ENCODE measurements around the gene ZNRF4. TPM values are rescaled to one million over a fixed set of nuclear protein-coding genes. Genes with fewer than 3 reads are reported as not detected.

Gene ZNRF4
- total and polyA plus RNA-seq, 2 experiments from 2014 or later: not detected

DNA sequence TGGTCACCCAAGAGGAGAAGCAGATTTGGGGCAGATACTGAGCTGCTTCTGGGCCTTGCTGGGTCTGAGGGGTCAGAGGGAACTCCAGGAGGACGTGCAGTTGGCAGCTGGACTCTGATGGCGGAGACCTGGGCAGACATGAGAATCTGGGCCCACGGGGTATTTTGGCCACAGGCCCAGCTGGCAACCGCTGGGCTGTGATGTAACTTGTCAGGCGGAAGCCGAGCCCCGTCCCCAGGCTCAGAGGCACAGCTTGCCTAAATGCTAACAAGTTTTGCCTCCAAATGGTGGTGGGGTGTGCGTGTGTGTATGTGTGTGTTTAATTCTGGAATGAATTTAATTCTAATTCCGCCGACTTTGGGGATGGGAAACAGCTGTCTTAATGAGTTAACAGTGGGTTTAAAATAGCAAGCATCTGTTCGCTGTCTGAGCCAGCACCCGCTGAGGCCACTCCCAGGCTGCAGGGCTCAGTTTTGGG is 11.6 kb downstream of the ZNRF4 start:
- no peak for ATAC-seq
- H3K36me3 Mint-ChIP-seq (ENCODE audit: low read depth): no peaks in the 10 kb centered on the region

DNA sequence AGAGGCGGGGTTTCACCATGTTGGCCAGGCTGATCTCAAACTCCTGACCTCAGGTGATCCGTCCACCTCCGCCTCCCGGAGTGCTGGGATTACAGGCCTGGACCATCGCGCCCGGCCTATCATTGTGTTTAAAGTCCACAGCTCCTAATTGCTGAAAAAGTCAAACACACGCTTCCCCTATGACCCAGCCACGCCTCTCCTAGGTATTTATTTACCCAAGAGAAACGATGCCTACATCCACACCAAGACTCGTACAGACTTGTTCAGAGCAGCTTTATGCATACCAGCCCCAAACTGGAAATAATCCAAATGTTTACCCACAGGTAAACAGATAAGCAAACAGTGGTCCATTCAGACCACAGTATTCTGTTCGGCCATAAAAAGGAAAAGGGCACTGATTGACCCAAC is 15.1 kb downstream of the ZNRF4 start:
- Histone ChIP-seq H3F3A (replicated peaks; ENCODE audit: low read depth) (no peaks in the 10 kb centered on the region), H2AFZ (0 out of 2 replicates have a peak overlapping the region, but pooled peaks have one; percentile 32), H3K4me2 (no peak overlapping the region), H3K27ac (ENCODE audit: low read depth) (no peak overlapping the region), H4K20me1 (replicated peaks; ENCODE audit: insufficient read depth) (no peaks in the 10 kb centered on the region), H3K79me2 (replicated peaks; ENCODE audit: insufficient read depth) (no peaks in the 10 kb centered on the region), H3K9me2 (ENCODE audit: insufficient read depth) (no peaks in the 10 kb centered on the region), H3K4me3 (no peak overlapping the region), H3K27me3 (ENCODE audit: insufficient read depth) (no peaks in the 10 kb centered on the region), H3K4me1 (ENCODE audit: insufficient read depth) (no peaks in the 10 kb centered on the region), H3K36me3 (ENCODE audit: insufficient read depth) (no peaks in the 10 kb centered on the region)
- Mint-ChIP-seq H3K36me3 (ENCODE audit: low read depth) (no peaks in the 10 kb centered on the region), H3K9me3 (no peaks in the 10 kb centered on the region; the same call in 2 of the 3 replicates), H3K27ac (no peak overlapping the region), H3K4me3 (no peak overlapping the region), H3K27me3 (ENCODE audit: insufficient read depth, low read depth, poor library complexity) (peaks cover 5% of the 10 kb centered on the region), H3K4me1 (no peaks in the 10 kb centered on the region; the same call in 2 of the 3 replicates)
- no peak for DNase-seq (ENCODE audit: low spot score)
- ATAC-seq: no peak
- TF ChIP-seq, protein P1, sequence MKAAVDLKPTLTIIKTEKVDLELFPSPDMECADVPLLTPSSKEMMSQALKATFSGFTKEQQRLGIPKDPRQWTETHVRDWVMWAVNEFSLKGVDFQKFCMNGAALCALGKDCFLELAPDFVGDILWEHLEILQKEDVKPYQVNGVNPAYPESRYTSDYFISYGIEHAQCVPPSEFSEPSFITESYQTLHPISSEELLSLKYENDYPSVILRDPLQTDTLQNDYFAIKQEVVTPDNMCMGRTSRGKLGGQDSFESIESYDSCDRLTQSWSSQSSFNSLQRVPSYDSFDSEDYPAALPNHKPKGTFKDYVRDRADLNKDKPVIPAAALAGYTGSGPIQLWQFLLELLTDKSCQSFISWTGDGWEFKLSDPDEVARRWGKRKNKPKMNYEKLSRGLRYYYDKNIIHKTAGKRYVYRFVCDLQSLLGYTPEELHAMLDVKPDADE (IDR thresholded peaks at IDR 0.05): no peak
- TF ChIP-seq NANOG (IDR thresholded peaks at IDR 0.05; ENCODE audit: borderline replicate concordance) (no peak), POLR2AphosphoS5 (IDR thresholded peaks at IDR 0.05; ENCODE audit: low read depth) (no peak), EZH2phosphoT487 (IDR thresholded peaks at IDR 0.05; ENCODE audit: unreplicated experiment) (no peak)
- TF ChIP-seq, protein P2, sequence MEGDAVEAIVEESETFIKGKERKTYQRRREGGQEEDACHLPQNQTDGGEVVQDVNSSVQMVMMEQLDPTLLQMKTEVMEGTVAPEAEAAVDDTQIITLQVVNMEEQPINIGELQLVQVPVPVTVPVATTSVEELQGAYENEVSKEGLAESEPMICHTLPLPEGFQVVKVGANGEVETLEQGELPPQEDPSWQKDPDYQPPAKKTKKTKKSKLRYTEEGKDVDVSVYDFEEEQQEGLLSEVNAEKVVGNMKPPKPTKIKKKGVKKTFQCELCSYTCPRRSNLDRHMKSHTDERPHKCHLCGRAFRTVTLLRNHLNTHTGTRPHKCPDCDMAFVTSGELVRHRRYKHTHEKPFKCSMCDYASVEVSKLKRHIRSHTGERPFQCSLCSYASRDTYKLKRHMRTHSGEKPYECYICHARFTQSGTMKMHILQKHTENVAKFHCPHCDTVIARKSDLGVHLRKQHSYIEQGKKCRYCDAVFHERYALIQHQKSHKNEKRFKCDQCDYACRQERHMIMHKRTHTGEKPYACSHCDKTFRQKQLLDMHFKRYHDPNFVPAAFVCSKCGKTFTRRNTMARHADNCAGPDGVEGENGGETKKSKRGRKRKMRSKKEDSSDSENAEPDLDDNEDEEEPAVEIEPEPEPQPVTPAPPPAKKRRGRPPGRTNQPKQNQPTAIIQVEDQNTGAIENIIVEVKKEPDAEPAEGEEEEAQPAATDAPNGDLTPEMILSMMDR (conservative IDR thresholded peaks at IDR 0.05; ENCODE audit: low read depth in 2 of 2): no peak

More for the DNA sequence above, 11.6 kb downstream of the ZNRF4 start:
- Histone ChIP-seq H3K9me2 (ENCODE audit: insufficient read depth) (no peaks in the 10 kb centered on the region), H3K27me3 (ENCODE audit: insufficient read depth) (no peaks in the 10 kb centered on the region), H3K4me1 (ENCODE audit: insufficient read depth) (no peaks in the 10 kb centered on the region), H3K27ac (ENCODE audit: low read depth) (no peak overlapping the region), H3K36me3 (ENCODE audit: insufficient read depth) (no peaks in the 10 kb centered on the region), H3K4me3 (no peak overlapping the region), H3K4me2 (no peak overlapping the region), H3F3A (replicated peaks; ENCODE audit: low read depth) (no peaks in the 10 kb centered on the region), H4K20me1 (replicated peaks; ENCODE audit: insufficient read depth) (no peaks in the 10 kb centered on the region), H3K79me2 (replicated peaks; ENCODE audit: insufficient read depth) (no peaks in the 10 kb centered on the region), H2AFZ (no peak overlapping the region)
- DNase-seq (ENCODE audit: low spot score): no peak
- Mint-ChIP-seq H3K4me3 (no peak overlapping the region), H3K27me3 (ENCODE audit: insufficient read depth, low read depth, poor library complexity) (peaks cover 3% of the 10 kb centered on the region), H3K27ac (no peak overlapping the region), H3K4me1 (no peaks in the 10 kb centered on the region), H3K9me3 (peaks cover 10% of the 10 kb centered on the region)
- TF ChIP-seq NANOG (IDR thresholded peaks at IDR 0.05; ENCODE audit: borderline replicate concordance): no peak
- TF ChIP-seq, protein P3, sequence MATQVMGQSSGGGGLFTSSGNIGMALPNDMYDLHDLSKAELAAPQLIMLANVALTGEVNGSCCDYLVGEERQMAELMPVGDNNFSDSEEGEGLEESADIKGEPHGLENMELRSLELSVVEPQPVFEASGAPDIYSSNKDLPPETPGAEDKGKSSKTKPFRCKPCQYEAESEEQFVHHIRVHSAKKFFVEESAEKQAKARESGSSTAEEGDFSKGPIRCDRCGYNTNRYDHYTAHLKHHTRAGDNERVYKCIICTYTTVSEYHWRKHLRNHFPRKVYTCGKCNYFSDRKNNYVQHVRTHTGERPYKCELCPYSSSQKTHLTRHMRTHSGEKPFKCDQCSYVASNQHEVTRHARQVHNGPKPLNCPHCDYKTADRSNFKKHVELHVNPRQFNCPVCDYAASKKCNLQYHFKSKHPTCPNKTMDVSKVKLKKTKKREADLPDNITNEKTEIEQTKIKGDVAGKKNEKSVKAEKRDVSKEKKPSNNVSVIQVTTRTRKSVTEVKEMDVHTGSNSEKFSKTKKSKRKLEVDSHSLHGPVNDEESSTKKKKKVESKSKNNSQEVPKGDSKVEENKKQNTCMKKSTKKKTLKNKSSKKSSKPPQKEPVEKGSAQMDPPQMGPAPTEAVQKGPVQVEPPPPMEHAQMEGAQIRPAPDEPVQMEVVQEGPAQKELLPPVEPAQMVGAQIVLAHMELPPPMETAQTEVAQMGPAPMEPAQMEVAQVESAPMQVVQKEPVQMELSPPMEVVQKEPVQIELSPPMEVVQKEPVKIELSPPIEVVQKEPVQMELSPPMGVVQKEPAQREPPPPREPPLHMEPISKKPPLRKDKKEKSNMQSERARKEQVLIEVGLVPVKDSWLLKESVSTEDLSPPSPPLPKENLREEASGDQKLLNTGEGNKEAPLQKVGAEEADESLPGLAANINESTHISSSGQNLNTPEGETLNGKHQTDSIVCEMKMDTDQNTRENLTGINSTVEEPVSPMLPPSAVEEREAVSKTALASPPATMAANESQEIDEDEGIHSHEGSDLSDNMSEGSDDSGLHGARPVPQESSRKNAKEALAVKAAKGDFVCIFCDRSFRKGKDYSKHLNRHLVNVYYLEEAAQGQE (IDR thresholded peaks at IDR 0.05; ENCODE audit: unreplicated experiment): no peak
- TF ChIP-seq, protein P2 (conservative IDR thresholded peaks at IDR 0.05; ENCODE audit: low read depth in 2 of 2): no peak
